SK-N-SH (cell line): ENCODE measurements around the gene ERRFI1. TPM values are rescaled to one million over a fixed set of nuclear protein-coding genes. Genes with fewer than 3 reads are reported as not detected.

Experiments used
- CTCF ChIA-PET: fragments of 300-600, 350-600 bp; formaldehyde crosslinking; extraction: SDS; loops from one replicate; lab custom pipeline; 2021; lab: Yijun Ruan, JAX
- POLR2A ChIA-PET: fragments of 350-600 bp; sonication (Branson Sonifier 250); formaldehyde crosslinking; extraction: SDS; loops from one replicate; lab custom pipeline; 2020; ENCODE audit warnings: antibody characterized with exemption, inconsistent platforms; lab: Yijun Ruan, JAX
- DNase-seq: peaks from one replicate; pipeline ENCODE4 v3.0.0; 2012
- H2AFZ ChIP-seq: fragments of 200-600 bp; sonication (generic); 2 replicates; pipeline ENCODE4 v1.8.1; 2016; ENCODE audit warnings: antibody characterized with exemption, mild to moderate bottlenecking, low read depth
- H3F3A ChIP-seq: fragments of 200-600 bp; sonication (generic); replicated peaks from 2 replicates; pipeline ENCODE3; 2016; ENCODE audit warnings: antibody characterized with exemption, mild to moderate bottlenecking; ENCODE audit not compliant: insufficient read depth
- H3K27ac ChIP-seq, 2 experiments: fragments of 200-500 bp in 1 of 2; fragments of 200-600 bp in 1 of 2; sonication (Bioruptor generic) in 1 of 2; sonication (generic), shearing (Covaris generic) in 1 of 2; 2 replicates each; pipeline versions ENCODE4 v1.5.1 to v1.6.1; 2014 to 2016; ENCODE audit warnings: low read depth in 2 of 2, inconsistent platforms in 1 of 2, low read length in 1 of 2, mild to moderate bottlenecking in 1 of 2, mixed read lengths in 1 of 2
- H3K27me3 ChIP-seq: fragments of 200-600 bp; sonication (generic), shearing (Covaris generic); 2 replicates; pipeline ENCODE4 v1.6.1; 2016; ENCODE audit warnings: mixed run types; ENCODE audit not compliant: insufficient read depth
- H3K36me3 ChIP-seq, 2 experiments: fragments of 200-500 bp in 1 of 2; fragments of 200-600 bp in 1 of 2; sonication (Bioruptor generic) in 1 of 2; sonication (generic) in 1 of 2; replicated peaks in 1 of 2; 2 replicates each; pipeline versions ENCODE3 to v1.5.1; 2014 to 2016; ENCODE audit warnings: low read length in 1 of 2, mild to moderate bottlenecking in 1 of 2; ENCODE audit not compliant: insufficient read depth in 2 of 2, control insufficient read depth in 1 of 2
- H3K4me1 ChIP-seq, 2 experiments: fragments of 200-500 bp in 1 of 2; fragments of 200-600 bp in 1 of 2; sonication (Bioruptor generic) in 1 of 2; sonication (generic), shearing (Covaris generic) in 1 of 2; 2 replicates each; pipeline versions ENCODE4 v1.5.1 to v1.6.1; 2014 to 2016; ENCODE audit warnings: low read depth in 1 of 2, low read length in 1 of 2, mixed run types in 1 of 2; ENCODE audit not compliant: insufficient read depth in 2 of 2, control insufficient read depth in 1 of 2
- H3K4me2 ChIP-seq: fragments of 200-600 bp; sonication (generic), shearing (Covaris generic); 2 replicates; pipeline ENCODE4 v1.6.1; 2017; ENCODE audit warnings: mixed run types
- H3K4me3 ChIP-seq, 2 experiments: fragments of 200-500 bp in 1 of 2; fragments of 200-600 bp in 1 of 2; sonication (Bioruptor generic) in 1 of 2; sonication (generic), shearing (Covaris generic) in 1 of 2; 2 replicates each; pipeline versions ENCODE4 v1.5.1 to v1.8.1; 2014 to 2016; ENCODE audit warnings: low read depth in 2 of 2, inconsistent platforms in 1 of 2, low read length in 1 of 2, mild to moderate bottlenecking in 1 of 2, mixed read lengths in 1 of 2, moderate library complexity in 1 of 2
- H3K79me2 ChIP-seq: fragments of 200-600 bp; sonication (generic); 2 replicates; pipeline ENCODE4 v1.8.1; 2017; ENCODE audit warnings: mild to moderate bottlenecking; ENCODE audit not compliant: insufficient read depth
- H3K9ac ChIP-seq: fragments of 200-600 bp; sonication (generic); 2 replicates; pipeline ENCODE4 v1.6.1; 2017; ENCODE audit warnings: mixed run types
- H3K9me2 ChIP-seq: fragments of 200-600 bp; sonication (generic); 2 replicates; pipeline ENCODE4 v1.6.1; 2017; ENCODE audit warnings: mixed run types
- H3K9me3 ChIP-seq: fragments of 200-600 bp; sonication (generic); 2 replicates; pipeline ENCODE4 v1.6.1; 2017; ENCODE audit warnings: mixed run types, mild to moderate bottlenecking, moderate library complexity
- H4K20me1 ChIP-seq: fragments of 200-600 bp; sonication (generic); 2 replicates; pipeline ENCODE4 v1.6.1; 2017; ENCODE audit warnings: mild to moderate bottlenecking, mixed run types; ENCODE audit not compliant: insufficient read depth
- CHD2 ChIP-seq: fragments of 150-350 bp; IDR thresholded peaks from 2 replicates; pipeline ENCODE4 v1.6.1; 2018; ENCODE audit warnings: low read length; ENCODE audit not compliant: partially characterized antibody
- CTCF ChIP-seq: fragments of 200-600 bp; sonication (generic); IDR thresholded peaks from 2 replicates; pipeline ENCODE4 v1.6.1; 2017; ENCODE audit warnings: antibody characterized with exemption, mild to moderate bottlenecking, moderate library complexity
- ELF1 ChIP-seq: IDR thresholded peaks from 2 replicates; pipeline ENCODE4 v1.4.0; 2012
- EP300 ChIP-seq, 2 experiments: IDR thresholded peaks; 2 replicates each; pipeline versions ENCODE4 v1.4.0 to v1.6.1; 2012; ENCODE audit warnings: borderline replicate concordance in 1 of 2, low read depth in 1 of 2, low read length in 1 of 2
- EZH2phosphoT487 ChIP-seq: fragments of 200-600 bp; sonication (generic); IDR thresholded peaks from 2 replicates; pipeline ENCODE4 v1.6.1; 2017; ENCODE audit warnings: low read depth, mixed run types, mild to moderate bottlenecking, antibody characterized with exemption, moderate library complexity, borderline replicate concordance
- FOSL2 ChIP-seq: IDR thresholded peaks from 2 replicates; pipeline ENCODE4 v1.4.0; 2012; ENCODE audit warnings: low read depth, mild to moderate bottlenecking, moderate library complexity, borderline replicate concordance
- FOXJ3 ChIP-seq: sonication (generic); formaldehyde crosslinking; IDR thresholded peaks from 2 replicates; pipeline ENCODE4 v1.5.1; 2020; ENCODE audit warnings: mild to moderate bottlenecking, missing genetic modification reagents
- FOXM1 ChIP-seq: IDR thresholded peaks from 2 replicates; pipeline ENCODE4 v1.4.0; 2012; ENCODE audit warnings: low read depth, mild to moderate bottlenecking
- GABPA ChIP-seq: IDR thresholded peaks from 2 replicates; pipeline ENCODE4 v1.4.0; 2012; ENCODE audit warnings: low read depth, mild to moderate bottlenecking
- GATA2 ChIP-seq: sonication (generic); formaldehyde crosslinking; IDR thresholded peaks from 2 replicates; pipeline ENCODE4 v1.5.0; 2020; ENCODE audit warnings: mild to moderate bottlenecking, missing genetic modification reagents
- JUND ChIP-seq: IDR thresholded peaks from 2 replicates; pipeline ENCODE4 v1.4.0; 2012
- MAX ChIP-seq: IDR thresholded peaks from 2 replicates; pipeline ENCODE4 v1.4.0; 2012; ENCODE audit warnings: low read depth
- MEF2A ChIP-seq: IDR thresholded peaks from 2 replicates; pipeline ENCODE4 v1.4.0; 2012; ENCODE audit warnings: low read depth, borderline replicate concordance
- MXI1 ChIP-seq: IDR thresholded peaks from 2 replicates; pipeline ENCODE4 v1.6.1; 2012; ENCODE audit warnings: mild to moderate bottlenecking, low read depth, low read length, improper control_type of control experiment
- NFIC ChIP-seq: IDR thresholded peaks from 2 replicates; pipeline ENCODE4 v1.4.0; 2012; ENCODE audit warnings: borderline replicate concordance
- NRF1 ChIP-seq: IDR thresholded peaks from 2 replicates; pipeline ENCODE4 v1.6.1; 2012; ENCODE audit warnings: low read depth, mild to moderate bottlenecking, low read length
- POLR2AphosphoS5 ChIP-seq: IDR thresholded peaks from 2 replicates; pipeline ENCODE4 v1.6.1; 2012; ENCODE audit warnings: low read depth, low read length
- RAD21 ChIP-seq: IDR thresholded peaks from 2 replicates; pipeline ENCODE4 v1.6.1; 2012; ENCODE audit warnings: mild to moderate bottlenecking, low read length
- RCOR1 ChIP-seq: fragments of 150-350 bp; IDR thresholded peaks from 2 replicates; pipeline ENCODE4 v1.6.1; 2017; ENCODE audit warnings: antibody characterized with exemption, low read length
- REST ChIP-seq: IDR thresholded peaks from 2 replicates; pipeline ENCODE4 v1.6.1; 2012; ENCODE audit warnings: mild to moderate bottlenecking, low read depth, low read length, moderate library complexity
- RFX5 ChIP-seq: IDR thresholded peaks from 2 replicates; pipeline ENCODE4 v1.6.1; 2012; ENCODE audit warnings: mild to moderate bottlenecking, improper control_type of control experiment, low read length
- RXRA ChIP-seq: IDR thresholded peaks from 2 replicates; pipeline ENCODE4 v1.4.0; 2012; ENCODE audit warnings: low read depth, mild to moderate bottlenecking, borderline replicate concordance
- SIN3A ChIP-seq: IDR thresholded peaks from 2 replicates; pipeline ENCODE4 v1.6.1; 2012; ENCODE audit warnings: low read depth, mild to moderate bottlenecking, low read length, moderate library complexity, borderline replicate concordance
- SMC3 ChIP-seq: IDR thresholded peaks from 2 replicates; pipeline ENCODE4 v1.6.1; 2012; ENCODE audit warnings: low read depth, low read length, improper control_type of control experiment
- TAF1 ChIP-seq: IDR thresholded peaks from 2 replicates; pipeline ENCODE4 v1.6.1; 2012; ENCODE audit warnings: low read depth, mild to moderate bottlenecking, low read length, moderate library complexity, borderline replicate concordance
- TEAD4 ChIP-seq: IDR thresholded peaks from 2 replicates; pipeline ENCODE4 v1.4.0; 2012; ENCODE audit warnings: mild to moderate bottlenecking, borderline replicate concordance; ENCODE audit not compliant: insufficient read depth
- YY1 ChIP-seq: IDR thresholded peaks from 2 replicates; pipeline ENCODE4 v1.4.0; 2012; ENCODE audit warnings: low read depth, mild to moderate bottlenecking
- WGBS: methylation state at CpG from one replicate; pipeline ENCODE4 v1.1.6; 2017; ENCODE audit warnings: low lambda C conversion rate; 5-methylcytosine and 5-hydroxymethylcytosine counted together
- polyA plus RNA-seq, 3 experiments: library from polyadenylated mRNA; depleted of rRNA; stranded (reverse); fragments of >200 nt; gene quantifications; 2 replicates each; pipeline ENCODE4 v1.2.3, GENCODE V29; 2012
- TF ChIP-seq, protein P1 (sequence below): IDR thresholded peaks from 2 replicates; pipeline ENCODE4; 2012

The ERRFI1 gene
- polyA plus RNA-seq, 1 of the 3 experiments (the other 2 are of a cell fraction), result 65.6 TPM

DNA sequence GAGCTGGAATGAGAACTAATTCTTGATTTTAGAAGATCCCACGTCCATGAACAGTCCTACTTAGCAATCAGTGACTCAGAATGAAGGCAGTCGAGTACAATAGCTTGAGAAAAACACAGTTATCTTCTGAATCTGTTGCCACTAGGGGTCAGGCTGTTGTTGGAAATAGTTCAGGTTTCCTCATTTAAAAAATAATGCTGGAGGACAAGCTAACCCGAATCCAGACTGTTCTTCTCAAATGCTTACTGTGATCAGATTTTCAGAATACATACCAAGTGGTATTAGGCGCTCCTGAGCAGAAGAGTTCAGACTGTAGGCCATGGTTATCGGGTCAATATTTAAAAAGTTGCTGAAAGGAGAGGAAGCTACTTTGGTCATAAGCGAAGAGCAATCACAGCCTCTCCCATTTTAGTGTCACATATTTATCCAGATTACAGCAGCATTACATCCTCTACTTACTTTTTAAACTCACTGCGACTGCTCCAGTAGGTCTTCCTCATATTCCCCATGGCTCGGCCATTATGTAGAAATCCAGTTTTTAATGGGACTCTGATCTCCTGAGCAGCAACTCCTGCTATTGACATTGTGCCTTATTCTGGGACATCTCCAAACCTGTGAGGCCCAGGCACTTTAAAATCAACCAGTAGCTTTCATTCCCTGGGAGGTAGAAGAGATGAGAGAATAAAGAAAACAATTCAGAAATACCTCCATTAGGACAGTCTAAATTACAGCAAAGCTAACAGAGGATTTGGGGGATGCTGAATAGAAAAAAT, 10.9 kb downstream of the ERRFI1 start:
- peak; percentile 62 for DNase-seq
- Histone ChIP-seq H3F3A (peaks cover 48% of the 10 kb centered on the region), H3K9ac (no peak overlapping the region), H4K20me1 (peaks cover 12% of the 10 kb centered on the region; the same call in 1 of the 2 replicates), H3K79me2 (peaks cover 85% of the 10 kb centered on the region), H3K27me3 (no peaks in the 10 kb centered on the region), H3K27ac (peak overlapping the region; percentile 39 to 54), H3K9me3 (no peaks in the 10 kb centered on the region), H3K4me2 (peak overlapping the region; percentile 25; the same call in 1 of the 2 replicates), H3K36me3 (peaks cover 21 to 45% of the 10 kb centered on the region in 2 experiments), H2AFZ (no peak overlapping the region), H3K4me1 (peaks cover 13 to 44% of the 10 kb centered on the region in 2 experiments), H3K4me3 (no peak overlapping the region; a peak in 1 of 4 replicates), H3K9me2 (no peaks in the 10 kb centered on the region)
- ChIA-PET CTCF (interaction anchor here (0.6 to 10.6 kb wide), 61 partner anchors 9 to 1203 kb away, joined by 3 to 293 read pairs (median 4); partner anchors contain the start of genes PARK7 and SLC45A1), POLR2A (interaction anchor here (1.3 kb wide), 1 partner anchor 299 kb away, joined by 4 read pairs; no protein-coding TSS in a partner anchor)
- 40% methylated on average over 8 of the region's 8 CpGs for WGBS
- TF ChIP-seq RAD21 (peak; percentile 80), GABPA (no peak), EZH2phosphoT487 (no peak), MAX (no peak), RCOR1 (no peak), MEF2A (no peak), GATA2 (CRISPR knock-in tag) (peak; percentile 95), JUND (peak; percentile 44; the same call in 1 of the 2 replicates), TAF1 (no peak), RFX5 (peak; percentile 80), YY1 (no peak), REST (no peak), NRF1 (no peak), TEAD4 (no peak; the same call in 1 of the 2 replicates), SIN3A (no peak), ELF1 (no peak), NFIC (no peak), SMC3 (peak; percentile 74), FOXM1 (no peak), CTCF (peak; percentile 75), FOXJ3 (no peak), EP300 (IDR thresholded peaks at IDR 0.05; ENCODE audit: borderline replicate concordance in 1 of 2, low read depth in 1 of 2, low read length in 1 of 2) (no peak), RXRA (no peak), MXI1 (no peak), FOSL2 (peak; percentile 55; the same call in 1 of the 2 replicates), CHD2 (no peak), POLR2AphosphoS5 (no peak)
- TF ChIP-seq, protein P1, sequence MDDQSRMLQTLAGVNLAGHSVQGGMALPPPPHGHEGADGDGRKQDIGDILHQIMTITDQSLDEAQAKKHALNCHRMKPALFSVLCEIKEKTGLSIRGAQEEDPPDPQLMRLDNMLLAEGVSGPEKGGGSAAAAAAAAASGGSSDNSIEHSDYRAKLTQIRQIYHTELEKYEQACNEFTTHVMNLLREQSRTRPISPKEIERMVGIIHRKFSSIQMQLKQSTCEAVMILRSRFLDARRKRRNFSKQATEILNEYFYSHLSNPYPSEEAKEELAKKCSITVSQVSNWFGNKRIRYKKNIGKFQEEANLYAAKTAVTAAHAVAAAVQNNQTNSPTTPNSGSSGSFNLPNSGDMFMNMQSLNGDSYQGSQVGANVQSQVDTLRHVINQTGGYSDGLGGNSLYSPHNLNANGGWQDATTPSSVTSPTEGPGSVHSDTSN, result peak; percentile 44; the same call in 1 of the 2 replicates
